GM19239 (cell line): ENCODE results near the gene SORCS2.

ENCODE experiments used
- DNase-seq: peaks from one replicate; pipeline ENCODE4 v3.0.0; 2011; ENCODE audit warnings: low spot score; ENCODE audit not compliant: insufficient read length
- FAIRE-seq: peaks from 2 replicates; lab custom pipeline; 2011; peaks lifted over from hg19 to GRCh38; lab: Jason Lieb, UNC

SORCS2 gene

DNA sequence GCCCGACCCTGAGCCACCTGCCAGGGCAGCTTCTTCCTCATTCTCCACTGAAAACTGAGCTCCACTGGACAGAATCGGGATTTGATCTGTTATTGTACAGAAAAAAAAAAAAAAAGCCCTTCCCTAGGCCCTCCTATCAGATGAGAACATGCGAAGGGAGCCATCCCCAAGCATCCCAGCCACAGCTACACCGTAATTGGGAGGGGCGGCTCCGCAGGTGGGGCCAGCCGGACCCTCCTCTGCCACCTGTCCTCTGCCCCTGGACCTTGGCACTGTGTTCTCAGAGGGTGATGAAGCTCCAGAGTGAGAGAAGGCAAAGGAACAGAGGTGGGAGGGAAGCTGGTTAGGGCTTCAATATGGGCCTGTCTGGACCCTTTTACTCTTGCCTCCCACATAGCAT lies 482.4 kb downstream of the SORCS2 start:
- DNase-seq: no peak
- FAIRE-seq: no peak

GRCh38 chr4:7675136-7675535 lies 482.8 kb downstream of the SORCS2 start:
- DNase-seq: no peak
- FAIRE-seq: no peak

DNA sequence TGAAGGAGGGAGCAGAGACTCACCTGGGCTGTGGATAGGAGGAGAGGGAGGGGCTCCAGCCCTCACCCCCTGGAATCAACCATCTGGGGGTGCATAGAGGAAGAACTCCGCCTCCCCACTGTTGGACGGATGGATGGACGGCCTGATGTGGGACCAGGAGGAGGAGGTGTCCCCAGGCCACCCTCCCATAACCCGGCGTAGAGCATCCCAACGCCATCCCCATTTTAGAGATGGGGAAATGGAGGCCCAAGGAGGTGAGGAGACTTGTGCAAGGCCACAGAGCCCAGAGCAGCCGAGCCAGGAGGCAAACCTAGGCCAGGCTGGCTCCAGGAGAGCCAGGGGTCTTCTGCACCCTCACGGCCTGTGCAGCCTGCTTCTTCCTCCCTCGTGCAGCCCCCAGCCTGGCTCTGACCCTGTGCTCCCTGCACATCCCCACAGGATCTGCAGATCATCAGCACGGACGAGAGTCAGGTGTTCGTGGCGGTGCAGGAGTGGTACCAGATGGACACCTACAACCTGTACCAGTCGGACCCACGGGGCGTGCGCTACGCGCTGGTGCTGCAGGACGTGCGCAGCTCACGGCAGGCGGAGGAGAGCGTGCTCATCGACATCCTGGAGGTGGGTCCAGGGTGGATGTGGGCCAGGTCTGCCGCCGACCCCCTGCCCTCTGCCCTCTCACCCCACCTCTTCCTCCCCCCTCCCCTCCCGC lies 483.4 kb downstream of the SORCS2 start:
- no peak for DNase-seq
- no peak for FAIRE-seq

DNA sequence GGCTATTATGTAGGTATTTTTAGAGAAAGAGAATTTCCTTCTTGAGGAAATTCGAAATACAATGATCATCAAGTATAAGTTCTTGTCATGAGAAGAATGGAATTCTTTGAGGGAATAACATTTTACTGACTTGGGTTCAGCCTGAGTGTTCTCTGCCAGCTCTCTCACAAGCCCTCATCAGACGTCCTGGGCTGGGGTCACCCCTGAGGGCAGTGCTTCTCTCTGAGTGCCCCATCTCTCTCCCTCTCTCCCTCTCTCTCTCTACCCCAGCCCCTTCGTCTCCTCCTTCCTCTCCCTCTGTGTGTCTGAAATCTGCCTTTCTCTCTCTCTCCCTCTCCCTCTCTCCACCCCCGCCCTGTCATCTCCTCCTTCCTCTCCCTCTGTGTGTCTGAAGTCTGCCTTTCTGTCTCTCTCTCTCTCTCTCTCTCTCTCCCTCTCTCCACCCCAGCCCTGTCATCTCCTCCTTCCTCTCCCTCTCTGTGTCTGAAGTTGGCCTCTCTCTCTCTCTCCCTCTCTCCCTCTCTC lies 484.1 kb downstream of the SORCS2 start:
- DNase-seq: no peak
- FAIRE-seq: no peak

DNA sequence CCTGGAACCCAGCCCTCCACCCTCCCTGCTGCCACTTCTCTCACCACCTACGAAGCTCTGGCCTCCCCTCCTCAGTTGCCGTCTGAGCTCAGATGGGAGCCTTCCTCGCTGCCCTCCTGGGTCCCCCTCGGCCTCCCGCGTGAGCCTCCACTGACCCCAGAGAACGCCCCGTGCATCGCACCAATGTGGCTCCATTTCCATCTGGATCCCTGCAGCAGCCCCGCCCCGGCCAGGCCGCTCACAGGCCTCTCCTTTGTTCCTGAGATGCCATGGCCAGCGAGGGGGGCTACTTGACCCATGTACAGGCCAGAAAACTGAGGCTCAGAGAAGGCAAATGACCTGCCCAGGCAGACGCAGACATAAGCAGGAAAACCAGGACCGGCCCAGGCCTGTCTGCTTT lies 484.7 kb downstream of the SORCS2 start:
- FAIRE-seq (no peak), DNase-seq (no peak)

DNA sequence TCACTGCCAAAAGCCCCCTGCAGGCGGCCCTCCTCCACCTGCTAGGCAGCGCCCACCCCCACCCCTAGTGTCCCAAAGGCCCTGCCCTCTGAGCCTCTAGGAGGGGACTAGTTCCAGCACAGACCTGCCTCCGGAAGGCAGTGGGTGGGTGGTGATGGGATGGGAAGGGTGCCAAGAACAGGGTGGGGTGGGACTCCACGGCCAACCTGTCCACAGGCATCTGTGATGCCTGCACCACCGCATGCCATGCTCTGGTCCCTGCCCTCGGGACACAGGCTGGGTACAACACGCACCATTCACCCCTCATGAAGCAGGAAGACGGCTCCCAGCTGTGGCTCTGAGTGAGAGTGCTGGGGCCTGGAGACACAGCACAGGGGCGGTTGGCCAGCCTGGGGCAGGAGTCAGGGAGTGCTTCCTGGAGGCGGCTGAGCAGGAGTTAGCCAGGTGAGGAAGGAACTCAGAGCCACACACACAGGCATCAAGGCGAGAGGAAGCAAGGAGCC lies 485.5 kb downstream of the SORCS2 start:
- FAIRE-seq (no peak), DNase-seq (no peak)

- no peak for FAIRE-seq
- DNase-seq: no peak
Observed at GRCh38 chr4:7678318-7678852, 486.0 kb downstream of the SORCS2 start.

- DNase-seq (no peak), FAIRE-seq (no peak)
Observed at GRCh38 chr4:7679406-7680040, 487.2 kb downstream of the SORCS2 start.

DNA sequence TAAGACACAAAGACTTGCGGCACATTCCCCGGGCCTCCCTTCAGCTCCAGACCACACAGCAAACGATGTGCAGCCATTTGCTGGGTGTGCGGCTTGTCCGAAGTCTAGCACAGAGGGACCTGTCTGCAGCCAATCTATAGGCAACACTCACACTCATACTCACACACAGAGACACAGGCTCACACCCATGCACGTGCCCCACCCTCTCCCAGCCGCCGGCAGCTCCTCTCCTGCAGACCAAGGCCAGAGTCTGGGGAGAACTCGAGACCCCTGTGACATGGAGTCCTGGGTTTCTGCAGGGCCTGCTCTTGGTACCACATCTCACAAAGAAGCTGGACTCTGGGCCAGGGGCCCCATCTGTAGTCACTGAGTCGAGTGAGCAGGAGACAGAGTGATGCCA lies 487.8 kb downstream of the SORCS2 start:
- FAIRE-seq (no peak), DNase-seq (no peak)

GRCh38 chr4:7680731-7681130 lies 488.4 kb downstream of the SORCS2 start:
- no peak for FAIRE-seq
- DNase-seq: no peak

- DNase-seq: no peak
- FAIRE-seq: no peak
Observed at GRCh38 chr4:7683126-7683703, 490.9 kb downstream of the SORCS2 start.

- no peak for FAIRE-seq
- no peak for DNase-seq
Observed at GRCh38 chr4:7684294-7684693, 492.0 kb downstream of the SORCS2 start.

GRCh38 chr4:7686070-7686870 lies 493.9 kb downstream of the SORCS2 start:
- FAIRE-seq (no peak), DNase-seq (no peak)

DNA sequence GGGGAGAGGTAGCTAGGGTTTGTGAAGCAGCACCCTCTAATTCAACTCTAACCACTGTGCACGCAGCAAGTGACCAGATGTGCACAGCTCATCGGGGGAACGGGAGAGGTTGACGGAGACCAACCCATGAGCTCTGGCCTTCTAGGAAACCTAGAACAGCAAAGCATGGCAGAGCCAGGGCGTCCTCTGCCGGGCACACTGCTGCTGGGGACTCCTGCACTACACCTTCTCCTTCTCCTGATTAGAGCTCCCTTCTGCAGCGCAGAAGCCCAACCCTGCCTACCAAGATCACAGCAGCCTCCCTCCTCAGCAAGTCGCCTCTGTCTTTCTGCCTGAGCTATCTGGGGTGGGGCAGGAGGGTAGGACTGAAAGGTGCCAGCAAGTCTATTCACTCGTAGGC lies 494.7 kb downstream of the SORCS2 start:
- no peak for FAIRE-seq

DNA sequence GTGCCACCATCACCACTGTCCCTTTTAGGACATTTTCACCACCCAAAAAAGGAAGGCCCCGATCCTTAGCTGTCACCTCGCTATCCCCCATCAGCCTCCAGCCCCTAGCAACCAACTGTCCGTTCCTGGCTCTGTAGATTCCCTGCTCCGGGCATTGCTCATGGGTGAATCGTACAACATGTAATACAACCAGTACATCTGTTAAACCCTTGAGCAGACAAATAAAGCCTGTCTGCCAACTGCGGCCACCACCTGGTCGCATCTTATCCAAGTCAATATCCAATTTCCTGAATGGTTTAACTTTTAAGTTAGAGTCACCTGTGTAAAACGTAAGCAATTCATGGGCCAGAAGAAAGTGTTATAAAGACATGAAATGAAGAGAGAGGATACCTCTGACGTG lies 495.5 kb downstream of the SORCS2 start:
- FAIRE-seq (no peak), DNase-seq (no peak)

More for the DNA sequence above, 494.7 kb downstream of the SORCS2 start:
- DNase-seq: no peak

DNA sequence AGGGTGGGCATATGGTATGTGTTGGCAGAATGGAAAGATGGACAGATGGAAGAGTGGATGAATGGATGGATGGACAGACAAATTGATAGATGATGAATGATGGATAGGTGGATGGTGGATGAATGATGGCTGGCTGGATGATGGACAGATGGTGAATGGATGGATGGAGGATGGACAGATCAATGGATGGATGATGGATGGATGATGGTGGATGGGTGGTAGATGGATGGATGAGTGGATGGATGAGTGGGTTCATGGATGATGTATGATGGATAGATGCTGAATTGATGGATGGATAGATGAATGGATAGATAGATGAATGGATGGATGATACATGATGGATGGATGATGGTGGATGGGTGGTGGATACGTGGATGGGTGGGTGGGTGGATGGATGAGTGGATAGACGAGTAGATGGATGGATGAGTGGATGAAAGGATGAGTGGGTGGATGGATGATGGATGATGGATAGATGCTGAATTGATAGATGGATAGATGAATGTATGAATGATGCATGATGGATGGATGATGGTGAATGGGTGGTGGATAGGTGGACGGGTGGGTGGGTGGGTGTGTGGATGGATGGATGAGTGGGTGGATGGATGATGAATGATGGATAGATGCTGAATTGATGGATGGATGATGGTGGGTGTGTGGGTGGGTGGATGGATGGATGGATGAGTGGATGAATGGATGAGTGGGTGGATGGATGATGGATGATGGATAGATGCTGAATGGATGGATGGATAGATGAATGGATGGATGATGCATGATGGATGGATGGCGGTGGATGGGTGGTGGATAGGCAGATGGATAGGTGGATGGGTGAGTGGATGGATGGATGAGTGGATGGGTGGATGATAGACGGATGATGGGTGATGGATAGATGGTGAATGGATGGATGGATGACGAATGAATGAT lies 497.7 kb downstream of the SORCS2 start:
- no peak for DNase-seq
- FAIRE-seq: no peak

DNA sequence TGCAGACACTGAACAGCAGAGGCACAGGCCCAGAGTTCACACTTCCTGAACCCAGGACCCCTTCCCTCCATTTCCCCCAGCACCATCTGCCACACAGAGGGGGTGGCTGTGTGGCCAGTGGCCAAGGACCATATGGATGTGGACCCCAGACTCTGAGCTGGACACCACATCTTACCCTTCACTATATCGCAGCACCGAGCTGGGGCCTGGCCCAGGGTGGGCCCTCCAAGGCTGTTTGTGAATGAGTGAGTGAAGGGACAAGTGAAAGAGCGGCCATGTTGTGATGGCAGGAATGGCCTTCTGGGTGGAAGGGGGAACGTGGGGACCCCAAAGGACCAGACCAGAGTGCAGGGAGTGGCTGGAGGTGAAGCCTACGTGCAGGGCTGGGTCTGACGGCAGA lies 498.7 kb downstream of the SORCS2 start:
- DNase-seq: no peak
- no peak for FAIRE-seq

GRCh38 chr4:7691982-7692381 lies 499.6 kb downstream of the SORCS2 start:
- FAIRE-seq: no peak
- no peak for DNase-seq
